ENCODE results near the gene XPC. TPM values are rescaled to one million over a fixed set of nuclear protein-coding genes. Genes with fewer than 3 reads are reported as not detected.

XPC gene
- total RNA-seq, 3 donors from 2014 or later (not counting 1 experiment from before 2014, with no cell fraction given) = 45.5 to 62.1 (median 50.0) TPM

DNA sequence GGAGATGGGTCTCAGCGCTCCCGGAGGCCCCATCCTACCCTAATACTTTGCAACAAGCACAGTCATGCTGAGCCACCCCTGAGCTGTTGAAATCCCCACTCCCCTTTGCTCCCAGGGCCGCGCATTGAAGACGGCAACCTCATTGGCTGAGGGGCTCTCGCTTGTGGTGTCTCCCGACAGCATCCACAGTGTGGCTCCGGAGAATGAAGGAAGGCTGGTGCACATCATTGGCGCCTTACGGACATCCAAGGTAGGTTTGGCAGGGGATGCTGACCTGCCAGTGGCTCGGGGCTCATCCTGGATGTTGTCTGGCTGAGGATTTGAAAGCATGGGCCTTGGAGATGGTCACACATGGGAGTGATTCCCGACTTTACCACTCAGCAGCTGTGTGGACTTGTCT, 47.7 kb downstream of the XPC start:
- no peak for ATAC-seq
- DNase-seq = no peak
- Mint-ChIP-seq H3K4me3 (no peak overlapping the region), H3K27me3 (ENCODE audit: low read depth in 2 of 2) (no peaks in the 10 kb centered on the region), H3K36me3 (peaks cover 18% of the 10 kb centered on the region), H3K4me1 (peaks cover 29 to 38% of the 10 kb centered on the region in 2 donors), H3K9me3 (no peaks in the 10 kb centered on the region), H3K27ac (no peak overlapping the region)
- Histone ChIP-seq H3K9me3 (ENCODE audit: control insufficient read depth, insufficient read depth, low read length) (no peaks in the 10 kb centered on the region), H3K27me3 (ENCODE audit: control insufficient read depth, insufficient read depth, low read length) (no peaks in the 10 kb centered on the region), H3K4me3 (ENCODE audit: low read length) (no peak overlapping the region), H3K27ac (ENCODE audit: low read length) (no peak overlapping the region), H3K4me1 (ENCODE audit: control insufficient read depth, insufficient read depth, low read length) (peaks cover 25% of the 10 kb centered on the region), H3K36me3 (ENCODE audit: control insufficient read depth, insufficient read depth, low read length) (peaks cover 71% of the 10 kb centered on the region)
- TF ChIP-seq, protein P1, sequence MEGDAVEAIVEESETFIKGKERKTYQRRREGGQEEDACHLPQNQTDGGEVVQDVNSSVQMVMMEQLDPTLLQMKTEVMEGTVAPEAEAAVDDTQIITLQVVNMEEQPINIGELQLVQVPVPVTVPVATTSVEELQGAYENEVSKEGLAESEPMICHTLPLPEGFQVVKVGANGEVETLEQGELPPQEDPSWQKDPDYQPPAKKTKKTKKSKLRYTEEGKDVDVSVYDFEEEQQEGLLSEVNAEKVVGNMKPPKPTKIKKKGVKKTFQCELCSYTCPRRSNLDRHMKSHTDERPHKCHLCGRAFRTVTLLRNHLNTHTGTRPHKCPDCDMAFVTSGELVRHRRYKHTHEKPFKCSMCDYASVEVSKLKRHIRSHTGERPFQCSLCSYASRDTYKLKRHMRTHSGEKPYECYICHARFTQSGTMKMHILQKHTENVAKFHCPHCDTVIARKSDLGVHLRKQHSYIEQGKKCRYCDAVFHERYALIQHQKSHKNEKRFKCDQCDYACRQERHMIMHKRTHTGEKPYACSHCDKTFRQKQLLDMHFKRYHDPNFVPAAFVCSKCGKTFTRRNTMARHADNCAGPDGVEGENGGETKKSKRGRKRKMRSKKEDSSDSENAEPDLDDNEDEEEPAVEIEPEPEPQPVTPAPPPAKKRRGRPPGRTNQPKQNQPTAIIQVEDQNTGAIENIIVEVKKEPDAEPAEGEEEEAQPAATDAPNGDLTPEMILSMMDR (IDR thresholded peaks at IDR 0.05) = no peak
- intact Hi-C loops (cut with micrococcal nuclease) = no loop called here
- 99% methylated on average over 12 of the region's 12 CpGs for WGBS (ENCODE audit: insufficient coverage)

DNA sequence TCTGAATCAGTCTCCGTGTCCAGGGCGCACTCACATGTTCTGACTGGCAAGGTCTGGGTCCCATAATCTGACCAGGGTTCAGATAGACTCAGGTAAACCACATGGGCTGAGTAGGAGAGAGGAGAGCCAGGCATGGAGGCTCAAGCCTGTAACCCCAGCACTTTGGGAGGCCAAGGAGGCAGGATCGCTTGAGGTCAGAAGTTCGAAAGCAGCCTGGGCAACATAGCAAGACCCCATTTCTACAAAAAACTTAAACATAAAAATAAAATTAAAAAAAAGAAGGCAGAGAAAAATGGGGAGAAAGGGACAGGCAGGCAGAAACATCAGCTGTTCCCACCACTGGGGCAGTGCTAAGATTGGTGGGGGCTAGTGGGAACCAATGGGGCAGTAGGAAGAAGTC, 48.2 kb downstream of the XPC start:
- 95% methylated on average over 3 of the region's 4 CpGs for WGBS (ENCODE audit: insufficient coverage)
- Mint-ChIP-seq H3K4me1 (peaks cover 34 to 43% of the 10 kb centered on the region in 2 donors), H3K27ac (peak overlapping the region; percentile 15 to 40), H3K36me3 (peaks cover 16% of the 10 kb centered on the region), H3K4me3 (no peak overlapping the region), H3K27me3 (ENCODE audit: low read depth in 2 of 2) (no peaks in the 10 kb centered on the region), H3K9me3 (no peaks in the 10 kb centered on the region)
- TF ChIP-seq, protein P1 (IDR thresholded peaks at IDR 0.05) = no peak
- no peak overlapping the region for H3K4me3 ChIP-seq (ENCODE audit: low read length)
- peaks cover 30% of the 10 kb centered on the region for H3K4me1 ChIP-seq (ENCODE audit: control insufficient read depth, insufficient read depth, low read length)
- no peaks in the 10 kb centered on the region for H3K27me3 ChIP-seq (ENCODE audit: control insufficient read depth, insufficient read depth, low read length)
- intact Hi-C loops (cut with micrococcal nuclease) = no loop called here
- H3K9me3 ChIP-seq (ENCODE audit: control insufficient read depth, insufficient read depth, low read length) = no peaks in the 10 kb centered on the region
- H3K36me3 ChIP-seq (ENCODE audit: control insufficient read depth, insufficient read depth, low read length) = peaks cover 66% of the 10 kb centered on the region
- H3K27ac ChIP-seq (ENCODE audit: low read length) = no peak overlapping the region
- DNase-seq = no peak
- ATAC-seq = no peak

DNA sequence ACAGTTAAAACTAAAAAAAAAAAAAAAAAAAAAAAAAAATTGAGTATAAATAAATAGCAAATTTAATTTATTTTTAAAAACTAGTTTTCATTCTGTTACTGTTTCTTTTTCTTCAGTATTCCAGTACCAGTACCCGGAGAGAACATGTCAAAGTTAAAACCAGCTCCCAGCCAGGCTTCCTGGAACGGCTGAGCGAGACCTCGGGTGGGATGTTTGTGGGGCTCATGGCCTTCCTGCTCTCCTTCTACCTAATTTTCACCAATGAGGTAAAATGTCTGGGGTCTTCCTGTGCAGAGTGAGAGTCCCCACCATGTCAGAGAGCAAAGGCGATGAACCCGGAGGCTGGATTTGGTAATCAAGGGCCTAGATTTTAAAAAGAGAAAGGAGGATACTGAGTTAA, 49.1 kb downstream of the XPC start:
- 95% methylated on average over 6 of the region's 6 CpGs for WGBS (ENCODE audit: insufficient coverage)
- H3K36me3 Mint-ChIP-seq = peaks cover 16% of the 10 kb centered on the region
- intact Hi-C loops (cut with micrococcal nuclease) = no loop called here

DNA sequence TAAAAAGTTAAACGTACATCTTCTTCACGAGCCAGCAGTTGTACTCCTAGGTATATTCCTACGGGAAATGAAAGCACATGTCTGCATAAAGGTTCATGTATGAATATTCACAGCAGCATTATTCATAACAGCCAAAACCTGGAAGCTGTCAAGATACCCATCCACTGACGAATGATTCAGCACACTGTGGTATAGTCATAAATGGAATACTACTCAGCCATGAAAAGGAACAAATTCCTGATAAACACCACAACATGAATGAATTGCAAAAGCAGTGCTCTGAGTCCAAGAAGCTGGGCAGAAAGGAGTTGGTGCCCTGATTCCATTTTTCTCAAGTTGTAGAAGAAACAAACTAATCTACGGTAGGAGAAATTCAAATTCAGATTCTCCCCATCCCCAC, 49.7 kb downstream of the XPC start:
- peaks cover 40 to 47% of the 10 kb centered on the region in 2 donors for H3K4me1 Mint-ChIP-seq

More for the DNA sequence above, 49.1 kb downstream of the XPC start:
- Histone ChIP-seq H3K36me3 (ENCODE audit: control insufficient read depth, insufficient read depth, low read length) (peaks cover 58% of the 10 kb centered on the region), H3K27me3 (ENCODE audit: control insufficient read depth, insufficient read depth, low read length) (no peaks in the 10 kb centered on the region), H3K4me3 (ENCODE audit: low read length) (no peak overlapping the region), H3K27ac (ENCODE audit: low read length) (no peak overlapping the region), H3K4me1 (ENCODE audit: control insufficient read depth, insufficient read depth, low read length) (peaks cover 31% of the 10 kb centered on the region), H3K9me3 (ENCODE audit: control insufficient read depth, insufficient read depth, low read length) (no peaks in the 10 kb centered on the region)
- Mint-ChIP-seq H3K27ac (no peak overlapping the region), H3K4me3 (no peak overlapping the region), H3K27me3 (ENCODE audit: low read depth in 2 of 2) (no peaks in the 10 kb centered on the region), H3K4me1 (peaks cover 36 to 44% of the 10 kb centered on the region in 2 donors), H3K9me3 (no peaks in the 10 kb centered on the region)
- TF ChIP-seq, protein P1 (IDR thresholded peaks at IDR 0.05) = no peak
- no peak for DNase-seq
- ATAC-seq = no peak

More for the DNA sequence above, 49.7 kb downstream of the XPC start:
- WGBS (ENCODE audit: insufficient coverage) = 97% methylated on average over 4 of the region's 5 CpGs
- Histone ChIP-seq H3K9me3 (ENCODE audit: control insufficient read depth, insufficient read depth, low read length) (no peaks in the 10 kb centered on the region), H3K4me1 (ENCODE audit: control insufficient read depth, insufficient read depth, low read length) (peaks cover 36% of the 10 kb centered on the region), H3K36me3 (ENCODE audit: control insufficient read depth, insufficient read depth, low read length) (peaks cover 52% of the 10 kb centered on the region), H3K27ac (ENCODE audit: low read length) (no peak overlapping the region), H3K27me3 (ENCODE audit: control insufficient read depth, insufficient read depth, low read length) (no peaks in the 10 kb centered on the region), H3K4me3 (ENCODE audit: low read length) (no peak overlapping the region)
- ATAC-seq (no peak), DNase-seq (no peak)
- Mint-ChIP-seq H3K9me3 (no peaks in the 10 kb centered on the region), H3K27ac (peak overlapping the region; percentile 65 to 78), H3K4me3 (no peak overlapping the region), H3K36me3 (peaks cover 16% of the 10 kb centered on the region), H3K27me3 (ENCODE audit: low read depth in 2 of 2) (no peaks in the 10 kb centered on the region)
- TF ChIP-seq, protein P1 (IDR thresholded peaks at IDR 0.05) = no peak
- intact Hi-C loops (cut with micrococcal nuclease) = no loop called here

Measured in natural killer cell (primary cell).